SKM-1 treated with dmso at 0.1 percent for 144 hours (cell line): ENCODE results near the gene NADSYN1.

ENCODE experiments used
- DNase-seq: peaks from one replicate; lab custom pipeline; 2025; ENCODE audit not compliant: unreplicated experiment; lab: John Stamatoyannopoulos, UW

Gene NADSYN1

GRCh38 chr11:71450939-71451338 lies 2.1 kb upstream of the NADSYN1 start:
- no peak for DNase-seq

- DNase-seq, result no peak
Observed at GRCh38 chr11:71451596-71452198, 1.3 kb upstream of the NADSYN1 start.

- peak; percentile 60 for DNase-seq
Observed at GRCh38 chr11:71452199-71453036, 585 bp upstream of the NADSYN1 start.

- DNase-seq, result no peak
Observed at GRCh38 chr11:71453918-71454304, 908 bp downstream of the NADSYN1 start.

- DNase-seq, result no peak
Observed at GRCh38 chr11:71454470-71455113, 1.6 kb downstream of the NADSYN1 start.

- DNase-seq, result no peak
Observed at GRCh38 chr11:71456294-71456693, 3.3 kb downstream of the NADSYN1 start.

- no peak for DNase-seq
Observed at GRCh38 chr11:71456831-71457230, 3.8 kb downstream of the NADSYN1 start.

GRCh38 chr11:71458146-71459070 lies 5.4 kb downstream of the NADSYN1 start:
- DNase-seq, result no peak

GRCh38 chr11:71459076-71459766 lies 6.2 kb downstream of the NADSYN1 start:
- DNase-seq, result no peak

- no peak for DNase-seq
Observed at GRCh38 chr11:71459767-71460320, 6.8 kb downstream of the NADSYN1 start.

GRCh38 chr11:71461696-71462095 lies 8.7 kb downstream of the NADSYN1 start:
- no peak for DNase-seq

- DNase-seq, result no peak
Observed at GRCh38 chr11:71462726-71463125, 9.7 kb downstream of the NADSYN1 start.

GRCh38 chr11:71463331-71464211 lies 10.6 kb downstream of the NADSYN1 start:
- DNase-seq, result no peak

GRCh38 chr11:71465054-71465453 lies 12.1 kb downstream of the NADSYN1 start:
- no peak for DNase-seq

- no peak for DNase-seq
Observed at GRCh38 chr11:71466358-71466757, 13.4 kb downstream of the NADSYN1 start.

GRCh38 chr11:71467164-71467563 lies 14.2 kb downstream of the NADSYN1 start:
- no peak for DNase-seq

GRCh38 chr11:71470946-71471345 lies 17.9 kb downstream of the NADSYN1 start:
- DNase-seq, result no peak

GRCh38 chr11:71472357-71472885 lies 19.4 kb downstream of the NADSYN1 start:
- no peak for DNase-seq
